HS-5 (cell line): ENCODE data around the gene IZUMO1R.
"Not testable (repeated sequence)": the region's sequence is repeated elsewhere in the genome, so short reads cannot be mapped to it uniquely, and the experiment has no call there.

ENCODE experiments used
- DNase-seq: peaks from one replicate; pipeline ENCODE4 v3.0.0-alpha.2; 2012; ENCODE audit warnings: low read depth

IZUMO1R gene

DNA sequence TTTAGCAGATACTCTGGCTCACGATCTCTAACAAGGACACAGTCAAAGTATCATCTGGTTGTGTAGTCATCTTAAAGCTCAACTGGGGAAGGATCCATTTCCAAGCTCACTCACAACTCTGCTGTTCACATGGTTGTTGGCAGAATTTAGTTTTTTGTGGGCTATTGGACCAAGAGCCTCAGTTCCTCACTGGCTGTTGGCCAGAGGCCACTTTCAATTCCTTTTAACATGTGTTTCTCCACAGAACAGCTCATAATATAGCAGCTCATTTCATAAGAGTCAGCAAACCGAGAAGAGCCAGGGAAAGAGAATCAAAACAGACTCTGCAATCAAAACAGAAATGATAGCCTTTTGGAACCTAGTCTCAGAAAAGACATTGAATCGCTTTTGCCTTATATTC, 22.6 kb downstream of the IZUMO1R start:
- DNase-seq, result no peak

DNA sequence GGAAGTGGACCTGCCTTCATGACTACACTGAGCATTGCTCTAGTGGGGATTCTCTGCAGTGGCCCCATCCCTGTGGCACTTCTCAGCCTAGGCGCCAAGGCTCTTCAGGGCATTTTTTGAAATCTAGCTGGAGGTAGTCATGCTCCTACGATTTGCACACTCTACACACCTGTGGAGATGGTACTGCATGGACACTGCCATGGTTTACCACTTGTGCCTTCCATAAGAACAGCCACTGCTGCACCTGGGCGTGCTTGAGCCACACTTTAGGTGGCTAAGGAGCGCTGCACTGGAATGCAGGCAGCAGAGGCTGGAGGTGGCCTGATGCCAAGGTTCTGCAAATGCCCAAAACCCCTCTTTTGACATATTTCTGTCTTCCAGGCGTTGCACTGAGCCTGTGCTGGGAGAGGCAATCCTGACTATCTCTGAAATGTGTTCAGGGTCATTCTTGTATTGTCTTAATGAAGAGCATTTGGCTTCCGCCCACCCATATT, 24.3 kb downstream of the IZUMO1R start:
- no peak for DNase-seq

DNA sequence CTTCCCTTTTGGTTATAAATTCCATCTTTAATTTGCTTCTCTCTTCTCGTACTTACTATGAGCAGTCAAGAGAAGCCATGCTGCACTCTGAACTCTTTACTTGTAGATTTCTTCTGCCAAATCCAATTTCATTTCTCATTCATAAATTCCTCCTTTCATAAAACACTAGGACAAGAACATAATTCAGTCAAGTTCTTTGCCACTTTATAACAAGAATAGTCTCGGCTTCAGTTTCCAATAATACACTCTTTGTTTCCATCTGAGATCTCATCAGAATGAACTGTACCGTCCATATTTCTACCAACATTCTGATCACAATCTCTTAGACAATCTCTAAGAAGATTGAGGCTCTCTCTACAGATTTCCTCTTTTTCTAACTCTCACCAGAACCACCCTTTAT, 25.1 kb downstream of the IZUMO1R start:
- no peak for DNase-seq

DNA sequence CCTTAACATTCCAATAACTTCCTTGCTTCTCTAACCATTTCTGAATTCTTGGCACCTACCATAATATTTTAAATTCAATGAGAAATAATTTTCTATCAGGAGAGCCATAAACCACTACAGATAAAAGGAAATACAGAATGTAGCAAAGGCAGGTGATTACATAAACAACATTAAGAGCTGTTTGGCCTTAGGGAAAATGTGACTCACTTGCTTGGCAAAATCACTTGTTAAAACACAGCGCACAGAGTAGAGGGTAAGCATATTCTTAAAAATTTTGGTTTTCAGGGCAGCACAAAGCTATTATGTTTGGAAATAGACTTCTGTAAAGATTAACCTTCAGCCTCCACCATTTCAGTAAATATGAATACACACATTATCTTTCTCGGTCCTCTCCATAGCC, 26.4 kb downstream of the IZUMO1R start:
- DNase-seq, result no peak

GRCh38 chr11:94332814-94333213, 28.4 kb downstream of the IZUMO1R start:
- DNase-seq, result no peak

DNA sequence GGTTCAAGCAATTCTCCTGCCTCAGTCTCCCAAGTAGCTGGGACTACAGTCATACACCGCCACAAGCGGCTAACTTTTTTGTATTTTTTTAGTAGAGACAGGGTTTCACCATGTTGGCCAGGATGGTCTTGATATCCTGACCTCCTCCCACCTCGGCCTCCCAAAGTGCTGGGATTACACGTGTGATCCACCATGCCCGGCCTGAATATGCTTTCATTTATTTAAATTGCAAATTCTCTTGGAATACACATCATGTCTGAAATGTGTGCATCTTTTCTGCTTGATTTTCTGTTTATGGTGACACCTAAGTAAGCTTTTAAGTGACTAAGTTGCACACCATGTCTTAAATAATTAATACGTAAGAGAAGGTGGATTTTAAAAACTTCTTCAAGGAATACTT, 31.7 kb downstream of the IZUMO1R start:
- DNase-seq, result no peak

GRCh38 chr11:94338651-94339050, 34.3 kb downstream of the IZUMO1R start:
- DNase-seq, result no peak

- no peak for DNase-seq
These were observed 37.9 kb downstream of the IZUMO1R start for GRCh38 chr11:94342250-94342649.

DNA sequence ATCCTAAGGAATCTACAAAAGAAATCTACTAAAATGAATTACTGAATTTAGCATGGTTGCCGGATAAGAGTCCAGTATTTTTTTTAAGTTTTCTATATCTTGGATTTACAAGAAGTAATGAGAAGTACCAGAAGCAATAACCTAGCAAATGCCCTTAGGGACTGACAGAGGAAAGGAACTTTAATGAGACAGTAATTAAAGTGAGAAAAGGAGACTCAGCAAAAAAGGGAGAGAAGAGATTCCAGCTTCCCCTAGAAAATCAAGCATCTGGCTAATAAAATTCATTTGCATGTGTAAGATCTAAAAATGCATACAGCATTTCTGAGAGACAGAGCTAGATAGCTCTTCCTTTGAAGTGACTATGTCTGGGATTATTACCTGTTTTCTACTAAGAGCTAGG, 39.1 kb downstream of the IZUMO1R start:
- DNase-seq, result no peak

DNA sequence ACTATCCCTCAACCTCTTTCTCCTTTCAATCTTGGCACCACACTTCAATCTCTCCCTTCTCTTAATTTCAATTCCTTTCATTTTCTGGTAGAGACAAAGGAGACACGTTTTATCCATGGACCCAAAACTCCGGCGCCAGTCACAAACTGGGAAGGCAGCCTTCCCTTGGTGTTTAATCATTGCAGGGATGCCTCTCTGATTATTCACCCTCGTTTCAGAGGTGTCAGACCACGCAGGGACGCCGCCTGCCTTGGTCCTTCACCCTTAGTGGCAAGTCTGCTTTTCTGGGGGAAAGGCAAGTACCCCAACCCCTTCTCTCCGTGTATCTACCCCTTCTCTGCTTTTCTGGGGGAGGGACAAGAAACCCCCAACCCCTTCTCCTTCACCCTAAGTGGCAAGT, 41.9 kb downstream of the IZUMO1R start:
- not testable (repeated sequence) for DNase-seq

- DNase-seq, result not testable (repeated sequence)
These were observed 46.6 kb downstream of the IZUMO1R start for GRCh38 chr11:94350850-94351563.
